Mesendoderm (in vitro differentiated cells): Measurements from ENCODE around the gene WNT1.

Experiments
- DNase-seq: peaks from one replicate; pipeline ENCODE4 v3.0.0; 2013
- H2AK5ac ChIP-seq: 2 replicates; pipeline ENCODE4 v1.6.1; 2013; ENCODE audit warnings: low read length, inconsistent platforms
- H2BK120ac ChIP-seq: 2 replicates; pipeline ENCODE4 v1.6.1; 2013; ENCODE audit warnings: low read depth, mild to moderate bottlenecking, low read length, moderate library complexity, mixed read lengths
- H2BK15ac ChIP-seq: replicated peaks from 2 replicates; pipeline ENCODE4 v1.6.1; 2013; ENCODE audit warnings: low read depth, mild to moderate bottlenecking, moderate library complexity
- H2BK5ac ChIP-seq: 2 replicates; pipeline ENCODE4 v1.6.1; 2013; ENCODE audit warnings: low read length, inconsistent platforms
- H3K18ac ChIP-seq: 2 replicates; pipeline ENCODE4 v1.6.1; 2013; ENCODE audit warnings: mild to moderate bottlenecking, low read length, mixed read lengths
- H3K23ac ChIP-seq: one replicate; pipeline ENCODE4 v1.6.1; 2013; ENCODE audit warnings: low read length
- H3K27ac ChIP-seq: 2 replicates; pipeline ENCODE4 v1.5.1; 2013; ENCODE audit warnings: low read depth, mild to moderate bottlenecking, inconsistent platforms, low read length, moderate library complexity
- H3K27me3 ChIP-seq: 2 replicates; pipeline ENCODE4 v1.6.1; 2013; ENCODE audit warnings: low read length, control low read depth, mild to moderate bottlenecking, inconsistent platforms; ENCODE audit not compliant: insufficient read depth, poor library complexity
- H3K36me3 ChIP-seq: 2 replicates; pipeline ENCODE4 v1.6.1; 2013; ENCODE audit warnings: low read length, inconsistent platforms; ENCODE audit not compliant: control insufficient read depth, insufficient read depth
- H3K4ac ChIP-seq: one replicate; pipeline ENCODE4 v1.6.1; 2013; ENCODE audit warnings: low read depth, mild to moderate bottlenecking, low read length, moderate library complexity
- H3K4me1 ChIP-seq: 2 replicates; pipeline ENCODE4 v1.6.1; 2013; ENCODE audit warnings: low read depth, low read length, inconsistent platforms; ENCODE audit not compliant: control insufficient read depth
- H3K4me2 ChIP-seq: 2 replicates; pipeline ENCODE4 v1.6.1; 2013; ENCODE audit warnings: low read length
- H3K4me3 ChIP-seq: 2 replicates; pipeline ENCODE4 v1.5.1; 2013; ENCODE audit warnings: mild to moderate bottlenecking, low read length
- H3K56ac ChIP-seq: one replicate; pipeline ENCODE4 v1.6.1; 2013; ENCODE audit warnings: low read length
- H3K79me1 ChIP-seq: 2 replicates; pipeline ENCODE4 v1.6.1; 2013; ENCODE audit warnings: low read length, inconsistent platforms
- H3K79me2 ChIP-seq: 2 replicates; pipeline ENCODE4 v1.6.1; 2013; ENCODE audit warnings: mild to moderate bottlenecking, low read length; ENCODE audit not compliant: control insufficient read depth, insufficient read depth
- H3K9ac ChIP-seq: 2 replicates; pipeline ENCODE4 v1.6.1; 2013; ENCODE audit warnings: low read length, inconsistent platforms
- H4K5ac ChIP-seq: one replicate; pipeline ENCODE4 v1.6.1; 2013; ENCODE audit warnings: low read length
- H4K8ac ChIP-seq: one replicate; pipeline ENCODE4 v1.6.1; 2013; ENCODE audit warnings: low read depth, mild to moderate bottlenecking, control low read depth, low read length, moderate library complexity
- WGBS: extraction: QIAGEN DNeasy Blood & Tissue Kit; methylation state at CpG from one replicate; pipeline ENCODE4 v1.1.7; 2013; ENCODE audit warnings: low lambda C conversion rate, missing lambda C conversion rate; ENCODE audit not compliant: insufficient coverage; ENCODE audit errors: extremely low coverage; 5-methylcytosine and 5-hydroxymethylcytosine counted together

Gene WNT1

DNA sequence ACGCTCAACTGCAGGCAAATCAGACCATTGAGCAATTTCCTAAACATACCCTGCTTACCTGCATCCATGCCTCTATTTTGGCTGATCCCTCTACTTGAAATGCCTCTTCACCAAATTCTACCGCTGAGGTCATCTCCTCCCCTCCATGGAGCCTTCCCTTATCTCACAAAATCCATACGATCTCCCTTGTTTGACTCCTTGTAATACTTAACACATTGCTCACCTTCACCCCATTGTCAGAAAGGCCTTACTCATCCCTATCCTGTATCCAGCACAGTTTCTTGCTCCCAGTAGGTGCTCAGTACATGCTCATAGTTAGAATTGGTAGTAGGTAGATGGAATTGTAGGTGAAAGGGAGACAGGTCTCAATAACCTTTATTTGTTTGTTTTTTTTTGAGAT is 15.7 kb downstream of the WNT1 start:
- Histone ChIP-seq H3K4ac (no peak overlapping the region), H3K18ac (no peak overlapping the region), H3K79me2 (no peaks in the 10 kb centered on the region), H3K56ac (no peak overlapping the region), H4K5ac (no peak overlapping the region), H2BK5ac (no peak overlapping the region), H4K8ac (no peak overlapping the region), H3K4me2 (no peak overlapping the region), H3K4me3 (no peak overlapping the region), H3K36me3 (no peaks in the 10 kb centered on the region), H3K9ac (no peak overlapping the region), H3K23ac (no peak overlapping the region), H2BK120ac (no peak overlapping the region), H3K79me1 (no peaks in the 10 kb centered on the region), H2BK15ac (no peak overlapping the region), H3K27ac (no peak overlapping the region), H2AK5ac (no peak overlapping the region), H3K27me3 (peaks cover 16% of the 10 kb centered on the region), H3K4me1 (peaks cover 13% of the 10 kb centered on the region)
- no CpG with 5 or more reads among the region's 3 CpGs for whole genome bisulfite sequencing
- DNase-seq = peak; percentile 88

- no CpG with 5 or more reads among the region's 32 CpGs for WGBS
- Histone ChIP-seq H3K4me1 (peaks cover 13% of the 10 kb centered on the region), H3K23ac (no peak overlapping the region), H3K79me2 (no peaks in the 10 kb centered on the region), H3K36me3 (no peaks in the 10 kb centered on the region), H2BK5ac (no peak overlapping the region), H2AK5ac (no peak overlapping the region), H3K18ac (peak overlapping the region; percentile 33), H4K5ac (no peak overlapping the region), H3K4me3 (no peak overlapping the region), H3K79me1 (no peaks in the 10 kb centered on the region), H3K56ac (no peak overlapping the region), H3K4me2 (no peak overlapping the region), H4K8ac (no peak overlapping the region), H3K4ac (peak overlapping the region; percentile 40), H2BK120ac (no peak overlapping the region), H3K27ac (no peak overlapping the region), H3K27me3 (peaks cover 16% of the 10 kb centered on the region), H2BK15ac (no peak overlapping the region), H3K9ac (no peak overlapping the region)
- no peak for DNase-seq
Measured at GRCh38 chr12:48994224-48995085, 16.3 kb downstream of the WNT1 start.

DNA sequence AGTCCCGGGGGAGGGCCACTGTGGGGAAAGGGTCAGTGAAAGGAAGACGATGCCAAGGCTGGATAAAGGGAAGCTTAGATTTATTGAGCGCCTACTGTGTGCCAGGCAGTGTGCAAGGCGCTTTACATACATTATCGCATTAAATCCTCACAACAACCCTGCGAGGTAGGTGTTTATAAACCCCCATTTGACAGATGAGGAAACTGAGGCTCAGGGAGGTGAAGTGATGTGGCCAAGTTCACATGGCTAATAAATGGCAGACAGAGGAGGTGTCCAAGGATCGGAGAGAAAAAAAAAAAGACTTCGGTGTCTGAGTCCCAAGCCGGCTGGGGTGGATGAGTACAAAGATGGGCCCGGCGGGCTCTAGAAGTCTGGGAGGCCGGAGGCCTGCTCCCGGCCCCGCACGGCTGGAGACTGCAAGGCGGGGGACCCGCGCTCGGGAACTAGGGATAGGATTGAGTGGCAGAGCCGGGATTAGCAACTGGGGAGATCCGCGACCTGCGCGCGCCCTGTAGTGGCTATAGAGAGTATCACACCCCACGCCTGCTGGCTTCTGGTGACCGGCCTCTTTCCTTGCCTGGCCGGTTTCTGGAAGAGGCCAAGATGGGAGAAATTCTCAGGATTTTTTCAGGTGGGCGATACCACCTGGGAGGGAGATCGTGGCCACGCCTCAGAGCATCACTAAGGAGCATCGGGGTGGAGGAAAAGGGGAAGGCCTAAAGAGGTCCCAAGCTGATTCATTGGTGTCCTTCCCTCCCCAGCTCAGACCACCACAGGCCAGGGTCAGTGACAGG is 17.2 kb downstream of the WNT1 start:
- no peak overlapping the region for H2BK5ac ChIP-seq
- H3K27me3 ChIP-seq = peaks cover 16% of the 10 kb centered on the region
- H3K79me2 ChIP-seq = no peaks in the 10 kb centered on the region
- H3K79me1 ChIP-seq = no peaks in the 10 kb centered on the region
- H2AK5ac ChIP-seq = no peak overlapping the region
- H3K9ac ChIP-seq = peak overlapping the region; percentile 25
- peak overlapping the region; percentile 34 for H3K56ac ChIP-seq
- H2BK15ac ChIP-seq = no peak overlapping the region
- no peak overlapping the region for H3K4me3 ChIP-seq
- no peak overlapping the region for H3K4me2 ChIP-seq
- no peaks in the 10 kb centered on the region for H3K36me3 ChIP-seq
- peak; percentile 95 for DNase-seq
- no peak overlapping the region for H4K8ac ChIP-seq
- no peak overlapping the region for H2BK120ac ChIP-seq
- H4K5ac ChIP-seq = no peak overlapping the region
- no peak overlapping the region for H3K4ac ChIP-seq
- H3K23ac ChIP-seq = no peak overlapping the region
- peaks cover 15% of the 10 kb centered on the region for H3K4me1 ChIP-seq
- WGBS = no CpG with 5 or more reads among the region's 32 CpGs
- H3K27ac ChIP-seq = no peak overlapping the region
- peak overlapping the region; percentile 33 for H3K18ac ChIP-seq

DNA sequence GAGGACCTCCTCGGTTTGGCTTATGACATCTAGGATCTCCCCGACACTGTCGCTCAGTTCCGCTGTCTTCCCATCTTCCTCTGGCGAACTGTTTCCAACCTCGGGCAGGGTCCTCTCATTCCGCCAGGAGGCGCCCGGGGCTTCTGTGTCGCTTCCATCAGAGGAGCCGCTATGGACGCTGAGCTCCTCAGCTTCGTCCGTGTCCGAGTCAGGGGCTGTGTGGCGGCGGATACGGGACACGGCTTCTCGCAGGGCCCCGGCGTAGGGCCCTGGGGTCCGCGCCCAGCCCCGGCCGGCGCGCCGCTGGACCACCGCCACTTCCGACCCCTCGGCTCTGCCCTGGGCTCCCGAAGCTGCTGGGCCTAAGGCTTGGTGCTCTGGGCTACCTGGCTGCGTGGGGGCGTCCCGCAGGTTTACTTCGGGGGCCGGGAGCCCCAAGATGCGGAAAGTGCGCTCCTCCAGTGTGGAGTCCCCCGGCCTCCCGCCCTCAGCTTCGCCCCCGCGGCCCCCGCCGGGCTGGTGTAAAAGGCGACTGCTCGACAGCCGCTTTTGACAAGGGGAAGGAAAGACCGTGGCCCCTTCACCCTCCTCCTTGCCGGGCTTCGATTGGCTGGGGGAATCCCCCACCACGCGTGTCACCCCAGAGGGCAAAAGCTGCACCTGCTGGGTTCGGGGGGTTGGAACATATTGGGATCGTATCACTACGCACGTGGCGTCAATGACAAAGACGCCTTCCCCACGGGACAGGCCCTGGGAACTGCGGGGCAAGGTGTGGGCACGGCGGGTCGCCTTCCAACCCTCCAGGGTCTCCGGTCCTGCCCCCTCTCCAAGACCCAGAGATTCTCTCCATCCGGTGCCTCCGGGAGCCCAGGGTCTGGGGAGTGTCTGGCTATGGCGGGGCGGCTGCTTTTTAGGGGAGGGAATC is 18.9 kb downstream of the WNT1 start:
- no peaks in the 10 kb centered on the region for H3K79me2 ChIP-seq
- H2BK15ac ChIP-seq = no peak overlapping the region
- H3K4me3 ChIP-seq = no peak overlapping the region
- no peak overlapping the region for H2AK5ac ChIP-seq
- no CpG with 5 or more reads among the region's 71 CpGs for WGBS
- no peak overlapping the region for H3K23ac ChIP-seq
- peak overlapping the region; percentile 47 for H3K9ac ChIP-seq
- no peaks in the 10 kb centered on the region for H3K36me3 ChIP-seq
- peak; percentile 86 for DNase-seq
- H2BK120ac ChIP-seq = no peak overlapping the region
- H2BK5ac ChIP-seq = no peak overlapping the region
- no peak overlapping the region for H3K18ac ChIP-seq
- no peak overlapping the region for H3K27ac ChIP-seq
- H3K4ac ChIP-seq = no peak overlapping the region
- no peak overlapping the region for H4K5ac ChIP-seq
- H3K4me2 ChIP-seq = peak overlapping the region; percentile 66
- peak overlapping the region; percentile 47 for H3K56ac ChIP-seq
- H3K79me1 ChIP-seq = no peaks in the 10 kb centered on the region
- H3K27me3 ChIP-seq = peaks cover 16% of the 10 kb centered on the region
- H4K8ac ChIP-seq = no peak overlapping the region
- peaks cover 9% of the 10 kb centered on the region for H3K4me1 ChIP-seq

GRCh38 chr12:48997719-48998496 is 19.8 kb downstream of the WNT1 start:
- Histone ChIP-seq H4K8ac (no peak overlapping the region), H3K36me3 (no peaks in the 10 kb centered on the region), H2BK5ac (no peak overlapping the region), H3K4me1 (peaks cover 9% of the 10 kb centered on the region), H2BK15ac (no peak overlapping the region), H3K79me1 (no peaks in the 10 kb centered on the region), H3K18ac (no peak overlapping the region), H4K5ac (no peak overlapping the region), H3K56ac (peak overlapping the region; percentile 69), H3K9ac (peak overlapping the region; percentile 44), H3K27me3 (peaks cover 16% of the 10 kb centered on the region), H2BK120ac (no peak overlapping the region), H3K27ac (no peak overlapping the region), H3K4me3 (no peak overlapping the region), H3K79me2 (no peaks in the 10 kb centered on the region), H2AK5ac (no peak overlapping the region), H3K4ac (no peak overlapping the region), H3K4me2 (peak overlapping the region; percentile 58), H3K23ac (no peak overlapping the region)
- no CpG with 5 or more reads among the region's 57 CpGs for WGBS
- DNase-seq = no peak
